Nephron (organoid): ENCODE measurements around the gene ARL2BP.

ENCODE experiments used
- H3K27ac Mint-ChIP-seq, 3 experiments: 2 replicates each; pipeline ENCODE4 v1.8.0; 2020; ENCODE audit warnings: mixed read lengths in 3 of 3, mild to moderate bottlenecking in 2 of 3, moderate library complexity in 1 of 3
- H3K27me3 Mint-ChIP-seq: 2 replicates; pipeline ENCODE4 v1.8.0; 2021; ENCODE audit warnings: low read depth, mild to moderate bottlenecking, moderate library complexity, mixed read lengths
- H3K36me3 Mint-ChIP-seq: 2 replicates; pipeline ENCODE4 v1.8.0; 2020; ENCODE audit warnings: low read depth, mixed read lengths
- H3K4me1 Mint-ChIP-seq: 2 replicates; pipeline ENCODE4 v1.8.0; 2020; ENCODE audit warnings: mixed read lengths
- H3K4me3 Mint-ChIP-seq, 3 experiments: 2 replicates each; pipeline ENCODE4 v1.8.0; 2020; ENCODE audit warnings: mild to moderate bottlenecking in 3 of 3, mixed read lengths in 3 of 3, moderate library complexity in 2 of 3
- H3K9me3 Mint-ChIP-seq: 2 replicates; pipeline ENCODE4 v1.8.0; 2020; ENCODE audit warnings: mixed read lengths
- TF ChIP-seq, protein P1 (sequence below), 3 experiments: fragments of 200-600 bp; sonication (generic); IDR thresholded peaks; one replicate each; pipeline ENCODE4 v1.5.0; 2021; ENCODE audit warnings: antibody characterized with exemption in 3 of 3; ENCODE audit not compliant: unreplicated experiment in 3 of 3

Gene ARL2BP

DNA sequence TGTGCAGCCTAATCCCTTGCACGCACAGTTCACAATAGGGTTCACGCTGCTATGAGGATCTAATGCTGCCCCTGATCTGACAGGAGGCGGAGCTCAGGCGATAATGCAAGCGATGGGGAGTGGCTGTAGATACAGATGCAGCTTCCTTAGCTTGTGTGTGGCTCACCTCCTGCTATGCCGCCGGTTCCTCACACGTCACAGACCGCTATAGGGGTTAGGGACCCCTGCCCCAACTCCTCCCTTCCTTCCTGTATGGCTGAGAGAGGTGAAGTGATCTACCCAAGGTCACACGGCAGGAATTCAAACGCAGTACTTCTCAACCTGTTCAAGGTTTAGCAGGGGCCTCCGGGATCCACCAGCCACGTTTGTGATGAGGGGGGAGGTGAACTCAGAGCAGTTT lies 52.8 kb downstream of the ARL2BP start:
- Mint-ChIP-seq H3K27ac (peak overlapping the region; percentile 22 to 65 (median 42)), H3K9me3 (no peaks in the 10 kb centered on the region), H3K27me3 (peaks cover 4% of the 10 kb centered on the region), H3K36me3 (no peaks in the 10 kb centered on the region), H3K4me1 (no peaks in the 10 kb centered on the region), H3K4me3 (peak overlapping the region; percentile 44 to 65 (median 59))
- TF ChIP-seq, protein P1, sequence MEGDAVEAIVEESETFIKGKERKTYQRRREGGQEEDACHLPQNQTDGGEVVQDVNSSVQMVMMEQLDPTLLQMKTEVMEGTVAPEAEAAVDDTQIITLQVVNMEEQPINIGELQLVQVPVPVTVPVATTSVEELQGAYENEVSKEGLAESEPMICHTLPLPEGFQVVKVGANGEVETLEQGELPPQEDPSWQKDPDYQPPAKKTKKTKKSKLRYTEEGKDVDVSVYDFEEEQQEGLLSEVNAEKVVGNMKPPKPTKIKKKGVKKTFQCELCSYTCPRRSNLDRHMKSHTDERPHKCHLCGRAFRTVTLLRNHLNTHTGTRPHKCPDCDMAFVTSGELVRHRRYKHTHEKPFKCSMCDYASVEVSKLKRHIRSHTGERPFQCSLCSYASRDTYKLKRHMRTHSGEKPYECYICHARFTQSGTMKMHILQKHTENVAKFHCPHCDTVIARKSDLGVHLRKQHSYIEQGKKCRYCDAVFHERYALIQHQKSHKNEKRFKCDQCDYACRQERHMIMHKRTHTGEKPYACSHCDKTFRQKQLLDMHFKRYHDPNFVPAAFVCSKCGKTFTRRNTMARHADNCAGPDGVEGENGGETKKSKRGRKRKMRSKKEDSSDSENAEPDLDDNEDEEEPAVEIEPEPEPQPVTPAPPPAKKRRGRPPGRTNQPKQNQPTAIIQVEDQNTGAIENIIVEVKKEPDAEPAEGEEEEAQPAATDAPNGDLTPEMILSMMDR (IDR thresholded peaks at IDR 0.05; ENCODE audit: unreplicated experiment in 3 of 3), result no peak

- no peaks in the 10 kb centered on the region for H3K4me1 Mint-ChIP-seq
- no peaks in the 10 kb centered on the region for H3K9me3 Mint-ChIP-seq
- TF ChIP-seq, protein P1 (IDR thresholded peaks at IDR 0.05; ENCODE audit: unreplicated experiment in 3 of 3), result peak in 2 of 3 experiments; percentile 39 to 42
- no peak overlapping the region for H3K27ac Mint-ChIP-seq
- H3K36me3 Mint-ChIP-seq, result no peaks in the 10 kb centered on the region
- H3K27me3 Mint-ChIP-seq, result peaks cover 4% of the 10 kb centered on the region
- H3K4me3 Mint-ChIP-seq, result no peak overlapping the region
Measured at GRCh38 chr16:57299009-57299718, 54.1 kb downstream of the ARL2BP start.

GRCh38 chr16:57299719-57300386 lies 54.8 kb downstream of the ARL2BP start:
- H3K4me3 Mint-ChIP-seq, result no peak overlapping the region
- TF ChIP-seq, protein P1 (IDR thresholded peaks at IDR 0.05; ENCODE audit: unreplicated experiment in 3 of 3), result peak in 1 of 3 experiments; percentile 30
- H3K27ac Mint-ChIP-seq, result no peak overlapping the region
- H3K4me1 Mint-ChIP-seq, result no peaks in the 10 kb centered on the region
- peaks cover 4% of the 10 kb centered on the region for H3K27me3 Mint-ChIP-seq
- no peaks in the 10 kb centered on the region for H3K9me3 Mint-ChIP-seq
- no peaks in the 10 kb centered on the region for H3K36me3 Mint-ChIP-seq

- Mint-ChIP-seq H3K4me3 (no peak overlapping the region), H3K9me3 (no peaks in the 10 kb centered on the region), H3K36me3 (no peaks in the 10 kb centered on the region), H3K4me1 (no peaks in the 10 kb centered on the region), H3K27me3 (peaks cover 4% of the 10 kb centered on the region), H3K27ac (no peak overlapping the region)
- TF ChIP-seq, protein P1 (IDR thresholded peaks at IDR 0.05; ENCODE audit: unreplicated experiment in 3 of 3), result peak; percentile 95 to 97 (median 96)
Measured at GRCh38 chr16:57300387-57301125, 55.5 kb downstream of the ARL2BP start.

DNA sequence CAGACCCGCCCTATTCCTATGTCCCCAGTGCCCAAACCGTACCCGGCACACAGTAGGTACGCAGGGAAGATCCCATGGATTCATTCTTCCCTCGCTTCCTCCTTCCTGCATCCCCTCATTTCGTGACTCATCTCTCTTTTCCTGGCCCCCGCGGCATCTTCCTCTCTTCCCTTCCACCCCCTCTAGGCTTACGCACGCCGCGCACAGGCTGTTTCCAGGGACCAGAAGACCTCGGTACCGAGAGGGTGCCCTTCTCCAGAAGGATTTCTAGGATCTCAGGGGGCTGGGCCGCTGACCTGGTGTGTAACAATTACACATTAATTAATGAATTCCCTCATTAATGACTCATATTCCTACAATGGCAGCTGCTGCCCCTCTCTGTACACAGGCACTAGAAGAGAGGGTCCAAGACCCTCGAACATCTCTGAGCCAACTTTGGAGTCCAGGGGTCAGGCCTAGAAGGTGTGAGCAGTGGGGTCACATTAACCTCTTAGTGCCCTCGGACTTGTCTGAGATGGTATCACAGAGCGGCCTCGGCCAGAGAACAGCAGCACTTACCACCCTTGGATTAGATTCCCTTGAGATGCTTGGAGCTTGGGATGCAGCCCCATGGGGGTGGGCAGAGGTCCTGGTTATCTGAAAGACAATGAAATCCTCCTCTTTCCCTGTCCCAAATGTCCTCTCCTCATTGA lies 56.2 kb downstream of the ARL2BP start:
- TF ChIP-seq, protein P1 (IDR thresholded peaks at IDR 0.05; ENCODE audit: unreplicated experiment in 3 of 3), result no peak
- Mint-ChIP-seq H3K27ac (peak overlapping the region in 1 of 3 experiments; percentile 10), H3K9me3 (no peaks in the 10 kb centered on the region), H3K27me3 (peaks cover 4% of the 10 kb centered on the region), H3K4me1 (no peaks in the 10 kb centered on the region), H3K36me3 (no peaks in the 10 kb centered on the region), H3K4me3 (peak overlapping the region in 1 of 3 experiments; percentile 38)
